NCI-H2196 treated with DMSO at 0.1 percent for 48 hours (cell line): ENCODE measurements around the gene MAP3K14.

ENCODE experiments used
- DNase-seq: peaks from one replicate; lab custom pipeline; 2025; ENCODE audit not compliant: unreplicated experiment; lab: John Stamatoyannopoulos, UW

The MAP3K14 gene

DNA sequence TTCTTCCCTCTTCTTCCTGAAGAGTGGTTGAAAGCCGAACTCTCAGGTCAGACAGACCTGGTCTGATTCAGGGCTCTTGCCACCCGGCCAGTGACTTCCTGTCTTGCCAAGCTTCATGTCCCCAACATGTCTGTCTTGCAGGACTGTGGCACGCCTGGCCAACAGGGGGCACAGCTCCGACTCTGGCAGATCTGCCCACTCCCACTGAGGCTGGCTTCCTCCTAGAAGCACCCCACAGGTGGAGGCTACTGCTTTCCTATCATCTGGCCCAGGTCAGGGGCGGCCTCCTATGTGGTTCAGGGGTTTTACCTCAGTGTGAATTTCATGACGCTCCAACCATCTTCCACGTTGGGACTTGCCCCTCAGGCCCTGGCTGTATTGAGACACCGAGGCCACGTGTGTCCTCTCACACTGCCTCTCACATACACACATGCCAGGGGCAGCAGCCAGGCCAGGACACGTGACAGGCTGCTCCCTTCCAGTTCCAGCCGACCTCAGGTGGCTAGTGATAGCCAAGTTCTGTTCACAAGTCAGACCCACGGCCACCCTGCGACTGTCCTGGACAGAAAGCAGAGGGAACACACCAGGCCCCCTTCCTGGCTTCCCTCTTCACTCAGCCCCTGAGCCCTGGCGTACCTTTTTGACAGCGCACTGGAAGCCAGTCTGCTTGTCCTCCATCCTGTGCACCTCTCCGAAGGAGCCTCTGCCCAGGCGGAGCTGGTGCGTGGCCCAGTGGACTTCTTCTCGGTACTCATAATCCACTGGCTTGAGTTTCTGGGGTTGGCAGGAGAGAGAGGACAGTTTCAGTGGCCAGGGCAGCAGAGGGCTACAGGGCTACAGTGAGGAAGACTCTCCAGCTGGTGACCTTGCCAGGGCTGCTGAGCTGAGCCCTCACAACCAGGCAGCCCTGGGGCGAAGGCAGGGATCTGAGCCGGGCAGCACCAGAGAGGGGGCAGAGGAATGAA lies 32.4 kb downstream of the MAP3K14 start:
- no peak for DNase-seq

DNA sequence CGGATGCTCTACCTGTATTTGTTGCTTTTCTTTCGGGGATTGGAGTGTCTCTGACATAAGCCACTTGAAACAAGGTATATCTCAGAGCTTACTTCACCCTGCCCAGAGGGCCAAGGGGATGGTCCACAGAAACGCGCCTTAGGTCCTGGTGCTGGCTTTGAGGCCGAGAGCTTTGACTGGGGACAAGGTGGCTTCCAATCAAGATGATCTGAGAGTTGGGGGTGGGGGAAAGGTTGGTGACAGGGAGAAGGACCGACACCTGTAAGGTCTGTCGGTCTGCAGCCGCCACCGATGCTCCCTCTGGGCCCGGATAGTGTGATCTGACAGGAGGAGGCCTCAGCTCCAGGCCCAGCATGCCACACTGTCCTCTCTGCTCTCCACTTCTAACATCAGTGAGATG lies 33.1 kb downstream of the MAP3K14 start:
- DNase-seq = no peak

DNA sequence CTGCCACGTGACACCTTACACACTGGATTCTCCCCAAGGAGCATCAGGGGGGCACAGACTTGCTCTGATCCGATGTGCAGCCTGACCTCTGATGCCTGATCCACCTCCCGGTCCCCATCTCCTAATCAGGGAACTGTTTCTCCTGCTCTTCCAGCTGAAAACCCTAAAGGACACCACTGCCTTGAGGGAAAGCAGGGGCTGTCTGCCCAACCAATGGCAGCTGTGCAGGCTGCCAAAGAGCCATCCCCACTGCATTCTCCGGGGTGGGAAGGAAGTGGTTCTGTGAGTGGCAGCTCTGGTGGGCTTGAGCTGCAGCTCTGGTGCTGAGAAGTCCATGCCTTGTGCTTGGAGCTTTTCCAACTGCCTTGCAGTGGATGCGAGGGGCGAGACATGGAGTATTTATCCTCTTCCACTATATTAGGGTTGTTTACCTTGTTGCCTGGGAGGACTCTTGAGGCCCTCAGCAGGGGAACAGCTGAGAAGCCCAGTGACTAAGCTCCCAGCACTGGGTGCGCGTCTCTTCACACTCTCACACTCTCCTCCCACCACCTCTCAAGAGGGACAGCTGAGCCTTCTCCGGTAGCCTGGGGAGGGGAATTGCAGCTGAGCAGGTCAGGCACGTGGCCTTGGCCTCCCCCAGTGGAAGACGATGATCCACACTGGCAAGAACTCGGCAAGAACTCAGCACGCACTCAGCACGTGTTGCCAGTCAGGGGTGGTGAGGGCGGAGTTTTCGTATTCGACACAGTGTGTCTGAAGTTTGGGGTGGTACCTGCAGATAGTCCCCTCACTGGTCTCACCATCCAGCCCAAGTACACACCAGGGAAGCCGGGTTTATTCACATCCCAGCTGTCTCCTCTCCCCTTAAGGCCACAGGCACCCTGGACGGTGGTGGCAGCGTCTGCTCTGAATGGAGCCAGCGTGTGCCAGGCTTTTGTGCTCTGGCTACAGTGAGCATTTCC lies 33.9 kb downstream of the MAP3K14 start:
- peak; percentile 88 for DNase-seq

DNA sequence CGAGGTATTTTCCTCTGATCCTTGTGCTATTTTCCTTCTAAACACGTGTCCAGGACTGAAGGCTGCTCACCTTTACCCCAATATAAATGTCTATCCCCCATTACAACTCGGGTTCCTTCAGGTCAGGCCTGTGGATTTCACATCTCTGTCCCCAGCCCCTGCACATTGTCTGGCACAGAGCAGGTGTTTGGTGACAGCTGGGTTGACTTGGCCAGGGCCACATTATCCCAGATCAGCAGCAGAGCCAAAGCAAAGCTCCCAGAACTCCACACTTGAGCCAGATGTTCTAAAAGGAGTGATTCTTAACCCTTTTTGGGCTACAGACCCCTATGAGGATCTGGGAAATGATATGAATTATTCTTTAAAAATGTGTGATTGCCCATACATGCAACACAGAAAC lies 36.9 kb downstream of the MAP3K14 start:
- no peak for DNase-seq

DNA sequence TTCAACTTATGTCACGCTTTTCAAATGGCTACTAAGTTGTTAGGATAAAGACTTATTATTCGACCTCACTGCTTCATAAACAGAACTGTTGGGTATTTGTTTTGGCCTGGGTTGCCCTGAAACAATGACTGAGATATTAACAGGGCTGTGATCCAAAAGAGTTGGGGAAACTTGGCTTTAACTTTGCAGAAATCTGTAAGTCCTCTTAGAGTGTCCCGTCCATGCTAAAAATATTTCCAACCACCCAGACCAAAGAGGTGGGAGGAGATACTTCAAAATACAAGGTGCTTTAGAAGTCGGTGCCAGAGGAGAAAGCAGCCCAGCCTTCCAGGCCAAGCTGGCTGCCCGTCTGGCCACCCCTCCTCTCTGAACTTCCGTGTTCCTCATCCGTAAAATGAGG lies 38.8 kb downstream of the MAP3K14 start:
- no peak for DNase-seq

DNA sequence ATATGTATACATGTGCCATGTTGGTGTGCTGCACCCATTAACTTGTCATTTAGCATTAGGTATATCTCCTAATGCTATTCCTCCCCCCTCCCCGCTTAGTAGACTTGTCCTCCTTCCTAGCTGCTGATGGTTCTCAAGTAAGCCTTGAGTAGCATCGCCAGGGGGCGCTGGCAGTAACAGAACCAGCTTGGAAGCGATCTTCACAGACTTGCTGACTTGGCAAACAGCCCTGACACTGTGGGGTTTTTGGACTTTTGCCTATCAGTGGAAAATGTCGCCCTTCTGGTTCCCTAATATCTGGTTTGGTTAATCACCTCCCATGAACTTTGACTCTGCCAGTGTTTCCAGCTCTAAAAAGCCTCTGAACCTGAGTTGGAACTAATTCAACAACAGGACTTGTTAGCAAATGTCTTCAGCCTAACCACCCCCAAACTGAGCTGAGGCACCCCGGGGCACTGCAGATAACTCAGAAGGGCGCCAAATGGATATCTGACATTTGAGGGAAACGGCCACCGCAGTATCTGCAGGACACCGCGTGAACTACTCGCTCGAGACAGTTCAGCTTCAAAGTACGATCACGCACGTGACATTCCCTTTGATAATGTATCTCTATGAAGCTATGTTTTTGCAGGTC lies 39.5 kb downstream of the MAP3K14 start:
- DNase-seq = peak; percentile 73

DNA sequence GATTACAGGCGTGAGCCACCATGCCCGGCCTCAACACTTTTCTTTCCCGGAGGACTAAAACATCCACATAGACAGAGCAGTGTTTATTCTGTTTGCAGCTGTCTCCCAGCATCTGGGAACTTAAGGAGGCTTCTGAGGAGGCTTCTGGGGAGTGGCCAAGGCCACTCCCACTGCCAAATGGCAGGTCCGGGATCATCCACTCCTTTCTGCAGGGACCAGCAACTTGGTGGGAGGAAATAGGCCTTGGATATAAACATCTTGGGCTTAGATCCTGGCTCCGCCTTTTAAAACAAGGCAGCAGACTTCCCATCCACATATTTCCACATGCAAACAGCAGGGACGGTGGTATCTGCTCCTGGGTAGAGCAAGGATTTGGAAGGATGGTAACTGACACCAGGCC lies 40.8 kb downstream of the MAP3K14 start:
- DNase-seq = no peak

DNA sequence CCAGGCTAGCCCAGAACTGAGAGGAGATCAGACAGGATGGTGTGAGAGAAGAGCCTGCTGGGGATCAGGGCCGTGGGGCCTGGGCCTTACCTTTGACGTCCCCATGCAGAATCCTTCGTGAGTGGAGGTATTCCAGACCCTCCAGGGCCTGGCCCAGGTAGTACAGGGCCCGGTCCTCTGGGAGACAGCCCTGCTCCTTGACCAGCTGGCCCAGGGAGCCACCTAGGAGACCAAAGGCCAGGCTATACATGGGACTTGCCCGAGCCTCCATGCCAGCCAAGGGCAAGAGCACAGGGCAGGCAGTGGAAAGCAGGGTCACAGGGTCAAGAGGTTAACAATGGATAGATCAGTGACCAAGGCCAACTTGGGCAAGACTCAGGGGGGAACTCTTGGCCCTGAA lies 42.8 kb downstream of the MAP3K14 start:
- no peak for DNase-seq

DNA sequence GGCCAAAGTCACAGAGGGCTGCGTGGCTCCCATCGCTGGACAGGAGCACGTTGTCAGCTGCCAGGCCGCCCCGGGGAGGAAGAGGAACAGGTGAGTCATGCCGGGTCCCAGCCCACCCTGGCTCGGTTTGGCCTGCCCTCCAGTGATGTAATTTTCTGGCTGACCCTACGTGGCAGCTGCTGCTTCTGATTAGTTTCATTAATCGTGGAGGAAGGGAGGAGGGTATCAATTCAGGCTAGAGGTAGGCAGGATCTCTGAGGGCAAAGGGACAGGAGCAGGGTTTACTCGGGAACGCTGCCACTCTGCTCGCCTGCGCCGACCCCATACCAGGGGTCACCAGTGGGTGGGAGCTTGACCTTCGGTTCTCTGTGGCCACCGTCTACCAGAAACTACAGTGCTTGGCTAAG lies 43.3 kb downstream of the MAP3K14 start:
- DNase-seq = no peak

DNA sequence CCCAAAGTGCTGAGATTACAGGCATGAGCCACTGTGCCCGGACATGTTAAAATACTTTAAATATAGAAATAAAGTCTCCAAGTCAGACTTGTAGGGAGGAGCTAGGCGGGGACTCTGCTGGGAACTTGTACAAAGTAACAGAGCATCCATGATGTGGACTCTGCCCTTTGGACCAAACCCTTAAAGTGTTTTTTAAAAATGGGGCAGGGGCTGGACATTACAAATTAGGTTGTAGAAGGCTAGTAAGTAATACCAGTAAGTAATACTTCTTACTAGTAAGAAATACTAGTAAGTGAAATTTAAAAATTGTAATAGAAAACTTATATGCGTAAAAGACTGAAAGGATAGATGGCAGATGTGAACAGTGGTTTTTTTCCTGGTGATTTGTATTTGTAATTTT lies 45.2 kb downstream of the MAP3K14 start:
- no peak for DNase-seq

DNA sequence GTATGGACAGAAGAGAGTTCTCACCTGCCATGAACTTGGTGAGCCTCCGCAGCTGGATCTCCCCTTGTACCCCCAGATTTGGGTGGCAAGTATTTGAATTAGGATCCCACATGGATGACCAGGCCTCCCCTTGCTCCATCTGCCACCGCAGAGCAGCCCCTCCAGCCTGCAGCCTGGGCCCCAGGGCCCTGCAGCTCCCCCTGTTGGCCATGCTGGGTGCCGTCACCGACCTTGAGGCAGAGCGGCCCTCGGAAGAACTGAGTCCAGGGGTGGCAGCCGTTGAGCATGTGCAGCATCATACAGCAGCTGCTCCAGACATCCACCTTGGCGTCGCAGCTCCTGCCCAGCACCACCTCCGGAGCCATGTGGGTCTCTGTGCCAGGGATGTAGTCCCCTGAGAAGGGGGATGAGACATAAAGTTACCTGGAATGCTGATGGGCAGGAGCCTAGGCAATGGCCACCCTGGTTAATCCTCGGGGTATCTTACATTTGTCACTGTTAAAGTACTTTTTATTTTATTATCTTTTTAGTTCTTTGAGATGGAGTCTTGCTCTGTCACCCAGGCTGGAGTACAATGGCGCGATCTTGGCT lies 45.9 kb downstream of the MAP3K14 start:
- no peak for DNase-seq

DNA sequence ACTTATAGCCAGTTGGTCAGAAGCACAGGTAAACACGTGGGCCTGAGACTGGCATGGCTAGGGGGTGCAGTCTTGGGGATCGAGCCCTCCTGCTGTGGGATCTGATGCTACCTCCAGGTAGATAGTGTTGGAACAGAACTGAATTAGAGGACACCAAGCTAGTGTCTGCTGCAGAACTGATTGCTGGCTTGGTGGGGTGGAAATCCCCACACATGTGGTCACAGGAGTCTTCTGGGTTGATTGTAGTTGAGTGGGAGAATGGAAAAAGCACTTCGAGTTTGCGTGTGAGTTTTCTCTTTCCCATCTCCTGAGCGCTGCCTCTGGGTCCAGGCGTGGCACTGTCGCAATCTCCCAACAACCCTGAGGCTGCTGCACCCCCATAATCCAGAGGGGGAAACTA lies 46.9 kb downstream of the MAP3K14 start:
- DNase-seq = no peak

DNA sequence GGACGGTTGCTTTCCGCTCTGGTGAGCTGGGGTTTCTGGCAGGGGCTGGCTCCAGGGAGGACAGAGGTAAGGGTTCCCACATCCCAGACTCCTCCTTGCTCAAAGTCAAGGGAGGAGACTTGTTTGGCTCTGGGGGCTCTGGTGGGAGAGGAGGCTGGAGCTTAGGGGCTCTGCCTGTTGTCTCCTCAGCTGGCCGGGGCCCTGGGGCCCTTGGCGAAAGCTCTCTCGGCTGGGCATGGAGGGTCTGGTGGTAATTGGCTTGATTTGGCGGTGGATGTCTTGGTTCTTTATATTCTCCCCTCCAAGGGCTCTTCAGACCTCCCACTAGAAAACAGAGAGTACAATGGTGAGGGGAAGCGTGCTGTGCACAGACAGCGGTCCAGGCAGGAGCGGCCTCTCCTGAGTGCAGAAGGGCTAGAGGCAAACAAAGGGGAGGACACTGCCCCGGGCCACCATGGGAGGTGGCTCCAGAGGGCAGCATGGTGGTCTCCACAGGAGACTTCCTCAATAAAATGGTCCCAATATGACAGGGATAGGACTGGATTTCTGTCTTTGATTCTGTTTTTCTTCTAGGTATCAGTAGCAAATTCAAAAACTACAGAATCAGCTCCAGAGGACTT lies 49.3 kb downstream of the MAP3K14 start:
- DNase-seq = no peak

DNA sequence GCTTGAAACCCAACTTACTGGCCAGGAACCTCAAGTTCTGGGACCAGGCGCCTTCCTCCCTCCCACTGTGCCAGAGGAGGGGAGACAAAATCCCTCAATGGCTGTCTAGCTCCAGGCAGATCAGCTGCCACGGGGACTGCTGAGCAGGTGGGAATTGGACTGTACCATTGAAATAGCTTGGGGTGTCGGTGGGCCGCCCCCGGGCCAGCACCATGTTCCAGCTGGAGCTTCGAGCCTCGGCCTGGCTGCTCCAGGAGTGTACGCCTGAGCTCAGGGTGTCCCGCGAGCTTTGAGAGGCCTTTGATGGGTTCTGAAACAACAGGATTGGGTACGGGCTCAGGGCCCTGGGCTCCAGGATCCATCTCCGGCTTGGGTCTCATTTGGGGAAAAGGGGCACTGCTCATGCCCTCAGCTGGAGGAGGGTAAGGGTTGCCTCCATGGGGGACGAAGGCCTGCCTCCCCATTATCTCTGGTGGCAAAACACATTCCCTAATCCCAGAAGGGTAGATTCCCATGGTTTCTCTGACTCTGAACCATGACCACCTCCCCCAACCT lies 50.4 kb downstream of the MAP3K14 start:
- no peak for DNase-seq

DNA sequence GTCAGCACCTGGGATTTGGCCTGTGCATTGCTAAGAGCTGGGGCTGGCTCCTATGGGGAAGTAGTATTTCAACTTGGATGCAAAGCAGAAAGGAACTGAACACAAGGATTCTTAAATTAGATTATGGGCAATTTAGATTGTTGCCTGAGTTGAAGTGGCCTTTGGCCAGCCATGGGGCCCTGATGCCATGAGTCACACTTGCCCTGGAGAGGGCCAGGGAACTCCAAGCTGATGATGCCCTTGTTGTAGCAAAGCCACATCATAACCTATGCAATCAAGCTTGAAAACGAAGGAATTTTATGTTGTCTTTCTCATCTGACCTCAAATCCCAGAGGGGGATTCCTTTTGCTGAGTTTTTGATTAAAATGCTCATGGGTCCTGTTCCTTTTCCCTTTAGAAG lies 51.0 kb downstream of the MAP3K14 start:
- no peak for DNase-seq

DNA sequence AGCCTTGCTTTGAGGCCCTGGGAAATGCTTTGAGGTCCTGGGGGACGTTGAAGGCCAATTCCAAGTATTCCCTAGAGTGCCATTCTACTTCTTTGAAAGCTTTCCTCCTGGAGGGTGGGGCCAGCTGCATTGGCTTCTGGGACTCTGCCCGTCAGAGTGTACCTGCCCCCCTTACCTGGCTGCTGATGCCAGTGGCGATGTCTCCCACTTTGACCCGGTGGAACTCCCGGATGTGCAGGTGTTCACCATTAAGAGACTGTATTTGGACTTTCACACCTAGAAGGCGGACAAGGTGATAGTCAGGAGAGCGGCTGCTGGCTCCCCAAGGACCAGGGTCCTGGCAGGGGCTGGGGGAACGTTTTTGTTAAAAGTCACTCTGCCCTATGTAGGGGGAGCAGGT lies 51.8 kb downstream of the MAP3K14 start:
- DNase-seq = no peak

DNA sequence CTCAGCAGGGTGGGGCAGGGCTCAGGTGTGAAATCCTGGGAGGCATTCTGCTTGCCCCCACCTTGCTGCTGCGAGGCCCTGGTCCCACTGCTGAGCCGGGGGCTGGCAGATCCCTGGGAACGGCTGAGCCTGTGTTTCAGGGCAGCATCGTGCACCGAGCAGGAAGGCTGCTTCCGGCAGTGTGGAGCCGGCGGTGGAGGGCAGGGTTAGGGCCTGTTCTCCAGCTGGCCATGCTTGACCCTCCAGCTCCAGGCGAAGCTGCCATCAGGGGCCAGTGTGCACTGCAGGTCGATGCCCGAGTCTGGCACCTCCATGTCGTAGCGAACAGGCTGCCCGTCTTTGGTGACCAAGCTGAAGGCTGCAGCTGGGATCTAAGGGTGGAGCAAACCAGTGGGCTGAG lies 52.4 kb downstream of the MAP3K14 start:
- no peak for DNase-seq

DNA sequence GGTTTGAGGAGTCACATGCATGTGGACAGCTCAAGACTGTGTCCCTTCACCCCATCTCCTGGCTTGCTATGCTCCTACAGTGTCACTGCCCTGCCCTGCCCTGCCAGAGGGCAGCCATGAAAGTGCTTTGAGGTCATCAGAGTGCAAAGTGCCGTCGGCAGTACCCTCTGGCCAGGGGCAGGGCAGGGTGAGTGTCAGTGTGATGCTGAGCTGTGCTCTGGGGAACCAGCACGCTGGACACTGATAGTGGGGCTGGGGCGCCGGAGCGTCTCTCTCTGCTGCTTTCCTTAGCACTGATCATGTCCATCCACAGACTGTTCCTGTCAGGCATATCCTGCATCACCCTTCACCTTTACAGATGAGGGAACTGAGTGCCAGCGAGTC lies 53.4 kb downstream of the MAP3K14 start:
- no peak for DNase-seq

DNA sequence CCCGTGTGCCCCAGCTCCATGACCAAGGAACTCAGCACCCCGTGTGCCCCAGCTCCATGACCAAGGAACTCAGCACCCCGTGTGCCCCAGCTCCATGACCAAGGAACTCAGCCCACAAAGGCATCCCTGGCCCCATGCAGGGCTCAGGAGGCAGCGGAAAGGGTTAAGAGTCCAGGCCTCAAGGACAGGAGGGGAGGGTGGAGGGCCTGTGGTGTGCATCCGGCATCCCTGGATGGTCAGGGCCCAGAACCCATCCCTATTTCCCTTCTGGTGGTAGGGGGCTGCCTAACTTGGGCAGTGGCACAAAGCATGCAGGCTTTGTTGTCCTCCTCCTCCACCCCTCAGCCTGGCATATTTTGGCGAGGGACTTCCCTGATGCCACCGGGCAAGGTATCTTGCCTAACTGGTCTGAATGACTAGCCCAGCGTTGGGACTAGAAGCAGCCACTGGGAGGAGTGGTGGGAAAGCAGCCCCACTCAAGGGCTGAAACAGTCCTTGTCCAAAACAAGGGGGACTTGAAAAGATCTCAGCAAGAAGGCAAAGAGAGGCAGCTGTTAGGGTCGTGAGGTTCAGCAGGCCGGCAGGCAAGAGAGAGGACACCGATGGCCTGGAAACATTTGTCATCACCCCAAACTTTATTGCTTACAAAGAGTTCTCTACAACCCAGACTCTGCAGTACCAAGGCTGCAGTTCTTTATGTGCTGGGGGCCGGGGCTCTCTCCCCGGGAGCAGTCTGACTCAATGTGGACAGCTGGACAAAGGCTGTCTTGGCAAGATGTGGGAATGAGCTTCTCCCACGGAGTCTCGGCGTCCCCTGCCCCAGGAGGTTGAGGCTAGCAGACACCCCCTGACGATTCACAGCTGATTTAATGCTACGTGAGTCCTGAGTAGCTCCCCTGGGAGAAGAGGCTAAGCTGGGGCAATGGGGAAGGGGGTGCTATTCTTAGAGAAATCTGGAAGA lies 54.0 kb downstream of the MAP3K14 start:
- DNase-seq = no peak
